ENCODE results near the gene KNL1.

Gene KNL1

DNA sequence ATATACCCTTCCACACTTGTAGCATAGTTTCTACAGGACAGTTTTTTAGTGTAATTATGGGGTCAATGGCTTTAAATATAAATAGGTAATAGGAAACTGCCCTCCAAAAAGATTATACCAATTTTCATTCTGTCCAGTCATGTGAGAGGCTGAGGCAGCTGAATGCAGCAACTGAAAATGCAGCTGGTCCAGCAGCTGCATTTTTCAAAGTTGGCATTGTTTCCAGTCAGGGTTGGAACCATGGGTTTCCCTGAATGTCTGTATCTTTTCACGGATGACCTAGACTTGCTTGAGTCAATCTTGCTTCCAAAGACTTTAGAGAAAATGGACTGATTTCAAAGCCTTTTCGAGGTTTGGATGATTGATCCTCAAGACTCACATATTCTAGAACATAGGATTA lies 9.9 kb upstream of the KNL1 start:
- no peak for DNase-seq (ENCODE audit: low read depth in 2 of 2)
- TF ChIP-seq, protein P1, sequence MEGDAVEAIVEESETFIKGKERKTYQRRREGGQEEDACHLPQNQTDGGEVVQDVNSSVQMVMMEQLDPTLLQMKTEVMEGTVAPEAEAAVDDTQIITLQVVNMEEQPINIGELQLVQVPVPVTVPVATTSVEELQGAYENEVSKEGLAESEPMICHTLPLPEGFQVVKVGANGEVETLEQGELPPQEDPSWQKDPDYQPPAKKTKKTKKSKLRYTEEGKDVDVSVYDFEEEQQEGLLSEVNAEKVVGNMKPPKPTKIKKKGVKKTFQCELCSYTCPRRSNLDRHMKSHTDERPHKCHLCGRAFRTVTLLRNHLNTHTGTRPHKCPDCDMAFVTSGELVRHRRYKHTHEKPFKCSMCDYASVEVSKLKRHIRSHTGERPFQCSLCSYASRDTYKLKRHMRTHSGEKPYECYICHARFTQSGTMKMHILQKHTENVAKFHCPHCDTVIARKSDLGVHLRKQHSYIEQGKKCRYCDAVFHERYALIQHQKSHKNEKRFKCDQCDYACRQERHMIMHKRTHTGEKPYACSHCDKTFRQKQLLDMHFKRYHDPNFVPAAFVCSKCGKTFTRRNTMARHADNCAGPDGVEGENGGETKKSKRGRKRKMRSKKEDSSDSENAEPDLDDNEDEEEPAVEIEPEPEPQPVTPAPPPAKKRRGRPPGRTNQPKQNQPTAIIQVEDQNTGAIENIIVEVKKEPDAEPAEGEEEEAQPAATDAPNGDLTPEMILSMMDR (IDR thresholded peaks at IDR 0.05; ENCODE audit: low read depth, low read length): no peak
- H3K4me3 ChIP-seq (replicated peaks in 1 of 2; ENCODE audit: low read depth in 2 of 2, low read length in 2 of 2): no peak overlapping the region

DNA sequence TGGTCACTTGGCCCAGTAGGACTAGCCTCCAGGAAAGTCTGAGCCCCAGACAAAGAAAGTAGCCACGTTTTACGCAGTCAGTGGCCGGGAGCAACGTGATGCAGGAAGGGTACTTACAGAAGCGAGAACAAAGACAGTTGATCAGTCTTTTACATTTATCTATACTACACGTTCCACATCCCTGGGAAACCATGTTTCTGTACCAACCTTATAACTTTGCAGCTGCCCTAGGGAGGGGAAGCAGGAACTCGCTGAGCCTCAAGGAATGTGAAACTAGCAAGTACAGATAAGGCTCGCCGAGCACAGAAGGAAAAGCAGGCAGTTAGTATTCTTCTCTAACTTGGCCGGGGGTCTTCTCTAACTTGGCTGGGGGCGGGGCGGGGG lies 3.4 kb upstream of the KNL1 start:
- peak; percentile 7 to 36 for DNase-seq (ENCODE audit: low read depth in 2 of 2)
- TF ChIP-seq, protein P1 (IDR thresholded peaks at IDR 0.05; ENCODE audit: low read depth, low read length): no peak
- H3K4me3 ChIP-seq (replicated peaks in 1 of 2; ENCODE audit: low read depth in 2 of 2, low read length in 2 of 2): peak overlapping the region in 1 of 2 donors; percentile 11

DNA sequence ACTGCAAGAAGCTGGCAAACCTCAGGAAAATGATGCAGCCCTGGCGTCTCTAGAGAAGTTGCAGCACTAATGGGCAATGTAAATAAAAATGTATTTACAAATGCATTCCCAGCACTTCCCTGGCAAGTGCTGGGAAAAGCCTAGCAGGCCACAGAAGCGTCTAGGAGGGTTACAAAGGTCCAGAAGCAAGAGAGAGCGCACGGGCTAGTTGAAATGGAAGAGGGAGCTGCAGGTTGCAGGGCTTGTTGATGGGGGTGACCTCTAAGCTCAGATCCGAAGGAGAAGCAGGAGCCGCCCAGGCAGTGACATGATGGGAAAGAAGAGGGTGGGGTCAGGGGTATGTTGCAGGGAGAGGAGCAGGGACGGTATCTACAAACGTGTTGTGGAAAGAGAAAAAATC lies 2.7 kb upstream of the KNL1 start:
- no peak for DNase-seq (ENCODE audit: low read depth in 2 of 2)
- TF ChIP-seq, protein P1 (IDR thresholded peaks at IDR 0.05; ENCODE audit: low read depth, low read length): no peak

DNA sequence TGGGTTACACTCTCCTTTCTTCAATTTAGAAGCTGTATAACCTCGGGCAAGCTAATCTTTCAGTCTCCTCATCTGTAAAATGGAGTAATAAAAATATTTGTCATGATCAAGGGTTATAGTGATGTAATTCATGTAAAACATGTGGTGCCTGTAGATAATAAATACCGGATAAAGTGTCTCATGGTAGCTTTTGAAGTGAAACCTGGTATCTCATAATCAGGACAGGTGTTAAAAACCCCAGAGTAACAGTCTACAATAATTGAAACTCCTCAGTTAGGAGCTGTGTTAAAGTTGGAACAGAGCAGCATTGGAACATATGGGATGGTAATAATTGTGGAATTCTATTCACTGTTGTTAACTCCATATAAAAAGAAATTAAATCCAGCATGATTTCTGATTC lies 884 bp upstream of the KNL1 start:
- TF ChIP-seq, protein P1 (IDR thresholded peaks at IDR 0.05; ENCODE audit: low read depth, low read length): no peak
- no peak for DNase-seq (ENCODE audit: low read depth in 2 of 2)
- no peak overlapping the region for H3K4me3 ChIP-seq (replicated peaks in 1 of 2; ENCODE audit: low read depth in 2 of 2, low read length in 2 of 2)

More for the DNA sequence above, 2.7 kb upstream of the KNL1 start:
- no peak overlapping the region for H3K4me3 ChIP-seq (replicated peaks in 1 of 2; ENCODE audit: low read depth in 2 of 2, low read length in 2 of 2)

DNA sequence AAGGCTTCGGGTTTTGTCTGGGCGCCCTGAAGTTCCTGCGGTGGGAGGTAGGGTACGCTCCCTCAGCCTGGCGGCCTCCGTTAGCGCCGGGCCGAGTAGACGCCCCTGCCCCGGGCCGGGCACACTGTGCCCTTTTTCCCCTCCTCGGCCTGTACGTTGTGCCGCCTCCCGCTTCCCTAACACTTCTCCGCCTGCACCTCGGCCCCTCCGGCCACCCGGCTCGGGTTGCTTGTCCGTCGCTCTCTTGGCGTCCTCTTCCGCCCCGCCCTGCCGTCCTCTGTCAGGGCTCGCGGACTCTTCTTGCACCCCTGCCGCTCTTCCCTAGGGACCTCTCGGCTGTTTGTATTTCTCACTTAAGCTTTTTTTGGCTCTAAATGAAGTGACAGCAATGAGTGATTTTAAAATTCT lies 384 bp downstream of the KNL1 start:
- TF ChIP-seq, protein P1 (IDR thresholded peaks at IDR 0.05; ENCODE audit: low read depth, low read length): peak; percentile 45
- peak overlapping the region; percentile 87 to 90 for H3K4me3 ChIP-seq (replicated peaks in 1 of 2; ENCODE audit: low read depth in 2 of 2, low read length in 2 of 2)
- peak; percentile 46 to 65 for DNase-seq (ENCODE audit: low read depth in 2 of 2)

DNA sequence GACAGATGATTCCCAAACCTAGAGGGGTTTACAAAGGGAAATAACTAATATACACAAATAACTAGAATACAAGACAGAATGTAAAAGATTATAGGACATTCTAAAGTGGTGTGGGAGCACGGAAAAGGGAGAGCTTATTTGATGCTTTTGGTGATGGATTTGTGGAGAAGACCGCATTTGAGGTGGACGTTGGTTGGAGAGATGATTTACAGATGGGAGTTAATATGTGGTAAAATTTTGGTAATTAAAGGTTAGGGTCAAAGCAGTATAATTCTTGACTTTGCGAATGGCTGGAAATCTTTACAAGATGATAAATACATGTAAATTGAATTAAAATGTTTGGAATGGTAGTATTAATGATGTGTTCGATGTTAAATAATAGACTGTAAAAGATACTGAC lies 1.2 kb downstream of the KNL1 start:
- peak overlapping the region; percentile 87 to 90 for H3K4me3 ChIP-seq (replicated peaks in 1 of 2; ENCODE audit: low read depth in 2 of 2, low read length in 2 of 2)
- DNase-seq (ENCODE audit: low read depth in 2 of 2): no peak
- TF ChIP-seq, protein P1 (IDR thresholded peaks at IDR 0.05; ENCODE audit: low read depth, low read length): no peak

DNA sequence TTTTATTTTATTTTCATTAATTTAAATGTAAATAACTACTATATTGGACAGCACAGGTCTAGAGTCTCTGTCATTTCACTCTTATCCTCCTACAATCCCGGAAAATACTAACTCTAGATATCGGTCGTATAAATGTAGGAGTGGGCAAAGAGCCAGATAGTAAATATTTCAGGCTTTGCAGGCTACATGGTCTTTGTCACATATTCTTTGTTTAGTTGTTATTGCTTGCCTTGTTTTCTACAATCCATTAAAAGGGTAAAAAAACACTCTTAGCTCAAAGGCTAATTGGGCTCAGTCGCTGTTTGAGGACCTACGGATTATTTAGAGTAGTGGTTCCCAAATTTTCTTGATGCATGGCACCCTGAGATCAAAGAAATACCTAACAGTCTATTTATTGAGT lies 1.7 kb downstream of the KNL1 start:
- TF ChIP-seq, protein P1 (IDR thresholded peaks at IDR 0.05; ENCODE audit: low read depth, low read length): no peak
- DNase-seq (ENCODE audit: low read depth in 2 of 2): no peak
- H3K4me3 ChIP-seq (replicated peaks in 1 of 2; ENCODE audit: low read depth in 2 of 2, low read length in 2 of 2): no peak overlapping the region

Measured in cardiac fibroblast (primary cell).